Measurements from ENCODE around the gene SLC38A1. TPM values are rescaled to one million over a fixed set of nuclear protein-coding genes. Genes with fewer than 3 reads are reported as not detected.

SLC38A1 gene
- total RNA-seq, 1 experiment from 2014 or later = 259 TPM

GRCh38 chr12:46221255-46222128, 47.4 kb downstream of the SLC38A1 start:
- no peaks in the 10 kb centered on the region for H3K9me3 Mint-ChIP-seq (ENCODE audit: unreplicated experiment)
- Histone ChIP-seq H3K36me3 (ENCODE audit: control insufficient read depth, insufficient read depth, low read length) (peaks cover 2% of the 10 kb centered on the region), H3K27me3 (replicated peaks; ENCODE audit: control insufficient read depth, insufficient read depth, low read length) (no peaks in the 10 kb centered on the region), H3K9me3 (no peaks in the 10 kb centered on the region), H3K4me1 (peaks cover 20% of the 10 kb centered on the region; the same call in 1 of the 2 replicates), H3K4me3 (ENCODE audit: low read depth, low read length) (no peak overlapping the region)
- ChIA-PET POLR2A (no interaction called here), CTCF (no interaction called here)
- no peak for TF ChIP-seq CTCF (IDR thresholded peaks at IDR 0.05; ENCODE audit: insufficient read depth in 1 of 2, low read depth in 1 of 2, low read length in 1 of 2, severe bottlenecking in 1 of 2, unreplicated experiment in 1 of 2)
- H3K4me1 Mint-ChIP-seq (ENCODE audit: low read depth, unreplicated experiment) = peaks cover 36% of the 10 kb centered on the region
- H3K27me3 Mint-ChIP-seq (ENCODE audit: insufficient read depth, unreplicated experiment) = no peaks in the 10 kb centered on the region
- BruUV-seq (replicated peaks) = no TSS peak
- no peak for DNase-seq
- H3K27ac Mint-ChIP-seq (ENCODE audit: unreplicated experiment) = no peak overlapping the region
- intact Hi-C loops (cut with micrococcal nuclease; ENCODE audit: unreplicated experiment) = no loop called here
- no peak overlapping the region for H3K4me3 Mint-ChIP-seq (ENCODE audit: unreplicated experiment)
- peaks cover 84% of the 10 kb centered on the region for H3K36me3 Mint-ChIP-seq (ENCODE audit: insufficient read depth, unreplicated experiment)

- no peaks in the 10 kb centered on the region for H3K27me3 ChIP-seq (replicated peaks; ENCODE audit: control insufficient read depth, insufficient read depth, low read length)
- intact Hi-C loops (cut with micrococcal nuclease; ENCODE audit: unreplicated experiment) = no loop called here
- Mint-ChIP-seq H3K27ac (ENCODE audit: unreplicated experiment) (peak overlapping the region; percentile 58), H3K36me3 (ENCODE audit: insufficient read depth, unreplicated experiment) (peaks cover 84% of the 10 kb centered on the region), H3K27me3 (ENCODE audit: insufficient read depth, unreplicated experiment) (no peaks in the 10 kb centered on the region), H3K4me3 (ENCODE audit: unreplicated experiment) (no peak overlapping the region), H3K4me1 (ENCODE audit: low read depth, unreplicated experiment) (peaks cover 43% of the 10 kb centered on the region), H3K9me3 (ENCODE audit: unreplicated experiment) (no peaks in the 10 kb centered on the region)
- peaks cover 20% of the 10 kb centered on the region; the same call in 1 of the 2 replicates for H3K4me1 ChIP-seq
- no peak for DNase-seq
- POLR2A ChIA-PET = no interaction called here
- TF ChIP-seq CTCF (IDR thresholded peaks at IDR 0.05; ENCODE audit: insufficient read depth in 1 of 2, low read depth in 1 of 2, low read length in 1 of 2, severe bottlenecking in 1 of 2, unreplicated experiment in 1 of 2) = no peak
- no peaks in the 10 kb centered on the region for H3K9me3 ChIP-seq
- H3K4me3 ChIP-seq (ENCODE audit: low read depth, low read length) = no peak overlapping the region
- peaks cover 2% of the 10 kb centered on the region for H3K36me3 ChIP-seq (ENCODE audit: control insufficient read depth, insufficient read depth, low read length)
- no TSS peak for BruUV-seq (replicated peaks)
- CTCF ChIA-PET = no interaction called here
Observed at GRCh38 chr12:46219877-46220655, 48.8 kb downstream of the SLC38A1 start.

GRCh38 chr12:46219132-46219876, 49.5 kb downstream of the SLC38A1 start:
- ChIA-PET CTCF (no interaction called here), POLR2A (no interaction called here)
- Mint-ChIP-seq H3K4me3 (ENCODE audit: unreplicated experiment) (no peak overlapping the region), H3K9me3 (ENCODE audit: unreplicated experiment) (no peaks in the 10 kb centered on the region), H3K27me3 (ENCODE audit: insufficient read depth, unreplicated experiment) (no peaks in the 10 kb centered on the region), H3K4me1 (ENCODE audit: low read depth, unreplicated experiment) (peaks cover 43% of the 10 kb centered on the region), H3K27ac (ENCODE audit: unreplicated experiment) (peak overlapping the region; percentile 14), H3K36me3 (ENCODE audit: insufficient read depth, unreplicated experiment) (peaks cover 84% of the 10 kb centered on the region)
- Histone ChIP-seq H3K27me3 (replicated peaks; ENCODE audit: control insufficient read depth, insufficient read depth, low read length) (no peaks in the 10 kb centered on the region), H3K4me3 (ENCODE audit: low read depth, low read length) (no peak overlapping the region), H3K4me1 (peaks cover 20% of the 10 kb centered on the region; the same call in 1 of the 2 replicates), H3K9me3 (no peaks in the 10 kb centered on the region), H3K36me3 (ENCODE audit: control insufficient read depth, insufficient read depth, low read length) (peaks cover 2% of the 10 kb centered on the region)
- TF ChIP-seq CTCF (IDR thresholded peaks at IDR 0.05; ENCODE audit: insufficient read depth in 1 of 2, low read depth in 1 of 2, low read length in 1 of 2, severe bottlenecking in 1 of 2, unreplicated experiment in 1 of 2) = no peak
- no peak for DNase-seq
- no TSS peak for BruUV-seq (replicated peaks)
- intact Hi-C loops (cut with micrococcal nuclease; ENCODE audit: unreplicated experiment) = no loop called here
